ENCODE results near the gene TUFM. TPM values are rescaled to one million over a fixed set of nuclear protein-coding genes. Genes with fewer than 3 reads are reported as not detected.

Gene TUFM
- polyA plus RNA-seq, 3 donors, result 146 to 157 (median 148) TPM

GRCh38 chr16:28845761-28846079, 428 bp downstream of the TUFM start:
- Mint-ChIP-seq H3K27me3 (ENCODE audit: low read depth in 3 of 3) (no peaks in the 10 kb centered on the region), H3K27ac (peak overlapping the region; percentile 92 to 98 (median 94)), H3K4me1 (peaks cover 20% of the 10 kb centered on the region), H3K36me3 (peaks cover 38 to 40% of the 10 kb centered on the region in 2 donors), H3K4me3 (peak overlapping the region; percentile 91 to 95), H3K9me3 (no peaks in the 10 kb centered on the region)
- peak overlapping the region; percentile 67 to 86 for H3K27ac ChIP-seq (ENCODE audit: low read depth in 1 of 2, low read length in 2 of 2)
- no peak for TF ChIP-seq CTCF (IDR thresholded peaks at IDR 0.05)
- H3K4me1 ChIP-seq (ENCODE audit: control insufficient read depth in 1 of 2, insufficient read depth in 2 of 2, low read length in 2 of 2), result peaks cover 17 to 23% of the 10 kb centered on the region in 2 donors
- peak overlapping the region; percentile 87 for H3K9ac ChIP-seq (ENCODE audit: insufficient read depth, low read length, poor library complexity, severe bottlenecking)
- H3K9me3 ChIP-seq (replicated peaks in 1 of 2; ENCODE audit: control insufficient read depth in 1 of 2, insufficient read depth in 1 of 2, low read length in 2 of 2), result no peaks in the 10 kb centered on the region
- peaks cover 29 to 38% of the 10 kb centered on the region in 2 donors for H3K36me3 ChIP-seq (replicated peaks in 1 of 2; ENCODE audit: control insufficient read depth in 1 of 2, insufficient read depth in 2 of 2, low read length in 2 of 2)
- intact Hi-C loops (cut with micrococcal nuclease), result loop anchor here (2.0 to 10.0 kb wide), 3 partner anchors 21 to 291 kb away; partner anchors contain the start of genes RABEP2 (in 1 of the 2) and SGF29 (in 1 of the 2)
- WGBS (ENCODE audit: insufficient coverage), result 2% methylated on average over 16 of the region's 16 CpGs
- H3K79me2 ChIP-seq (ENCODE audit: insufficient read depth, low read length), result peaks cover 27% of the 10 kb centered on the region
- H3K4me2 ChIP-seq (replicated peaks; ENCODE audit: extremely low read depth, low read length, poor library complexity, severe bottlenecking), result peak overlapping the region; percentile 92
- H3K27me3 ChIP-seq (ENCODE audit: control insufficient read depth in 2 of 2, insufficient read depth in 2 of 2, low read length in 2 of 2), result no peaks in the 10 kb centered on the region
- no peak for DNase-seq
- H3K4me3 ChIP-seq (replicated peaks in 1 of 3; ENCODE audit: low read depth in 2 of 3, low read length in 3 of 3), result peak overlapping the region; percentile 77 to 93 (median 86)
- H4K20me1 ChIP-seq (ENCODE audit: insufficient read depth, low read length), result no peaks in the 10 kb centered on the region
- peak overlapping the region; percentile 97 for H2AFZ ChIP-seq (ENCODE audit: insufficient read depth, low read depth, low read length, poor library complexity, severe bottlenecking)

- peaks cover 20% of the 10 kb centered on the region for H3K4me1 Mint-ChIP-seq
- peak overlapping the region; percentile 91 to 95 for H3K4me3 Mint-ChIP-seq
- Histone ChIP-seq H3K27ac (ENCODE audit: low read depth in 1 of 2, low read length in 2 of 2) (peak overlapping the region in 1 of 2 donors; percentile 86), H3K36me3 (replicated peaks in 1 of 2; ENCODE audit: control insufficient read depth in 1 of 2, insufficient read depth in 2 of 2, low read length in 2 of 2) (peaks cover 29 to 38% of the 10 kb centered on the region in 2 donors), H2AFZ (ENCODE audit: insufficient read depth, low read depth, low read length, poor library complexity, severe bottlenecking) (peak overlapping the region; percentile 97), H3K9ac (ENCODE audit: insufficient read depth, low read length, poor library complexity, severe bottlenecking) (peak overlapping the region; percentile 87), H3K79me2 (ENCODE audit: insufficient read depth, low read length) (peaks cover 27% of the 10 kb centered on the region), H3K4me1 (ENCODE audit: control insufficient read depth in 1 of 2, insufficient read depth in 2 of 2, low read length in 2 of 2) (peaks cover 17 to 23% of the 10 kb centered on the region in 2 donors), H3K9me3 (replicated peaks in 1 of 2; ENCODE audit: control insufficient read depth in 1 of 2, insufficient read depth in 1 of 2, low read length in 2 of 2) (no peaks in the 10 kb centered on the region), H4K20me1 (ENCODE audit: insufficient read depth, low read length) (no peaks in the 10 kb centered on the region), H3K4me2 (replicated peaks; ENCODE audit: extremely low read depth, low read length, poor library complexity, severe bottlenecking) (peak overlapping the region; percentile 92), H3K27me3 (ENCODE audit: control insufficient read depth in 2 of 2, insufficient read depth in 2 of 2, low read length in 2 of 2) (no peaks in the 10 kb centered on the region), H3K4me3 (replicated peaks in 1 of 3; ENCODE audit: low read depth in 2 of 3, low read length in 3 of 3) (peak overlapping the region; percentile 77 to 93 (median 86))
- peak overlapping the region; percentile 14 to 98 (median 93) for H3K27ac Mint-ChIP-seq
- no peaks in the 10 kb centered on the region for H3K27me3 Mint-ChIP-seq (ENCODE audit: low read depth in 3 of 3)
- DNase-seq, result no peak
- WGBS (ENCODE audit: insufficient coverage), result 84% methylated on average over 5 of the region's 10 CpGs
- TF ChIP-seq CTCF (IDR thresholded peaks at IDR 0.05), result no peak
- H3K36me3 Mint-ChIP-seq, result peaks cover 38 to 40% of the 10 kb centered on the region in 2 donors
- intact Hi-C loops (cut with micrococcal nuclease), result loop anchor here (10.0 kb wide), 2 partner anchors 80 to 290 kb away; partner anchors contain the start of genes RABEP2 (in 1 of the 2) and SGF29 (in 1 of the 2)
- H3K9me3 Mint-ChIP-seq, result no peaks in the 10 kb centered on the region
Observed at GRCh38 chr16:28845293-28845692, 855 bp downstream of the TUFM start.

Measured in CD14-positive monocyte (primary cell).